ENCODE measurements around the gene CHKA.
"Not testable (repeated sequence)": the region's sequence is repeated elsewhere in the genome, so short reads cannot be mapped to it uniquely, and the experiment has no call there.

The CHKA gene

DNA sequence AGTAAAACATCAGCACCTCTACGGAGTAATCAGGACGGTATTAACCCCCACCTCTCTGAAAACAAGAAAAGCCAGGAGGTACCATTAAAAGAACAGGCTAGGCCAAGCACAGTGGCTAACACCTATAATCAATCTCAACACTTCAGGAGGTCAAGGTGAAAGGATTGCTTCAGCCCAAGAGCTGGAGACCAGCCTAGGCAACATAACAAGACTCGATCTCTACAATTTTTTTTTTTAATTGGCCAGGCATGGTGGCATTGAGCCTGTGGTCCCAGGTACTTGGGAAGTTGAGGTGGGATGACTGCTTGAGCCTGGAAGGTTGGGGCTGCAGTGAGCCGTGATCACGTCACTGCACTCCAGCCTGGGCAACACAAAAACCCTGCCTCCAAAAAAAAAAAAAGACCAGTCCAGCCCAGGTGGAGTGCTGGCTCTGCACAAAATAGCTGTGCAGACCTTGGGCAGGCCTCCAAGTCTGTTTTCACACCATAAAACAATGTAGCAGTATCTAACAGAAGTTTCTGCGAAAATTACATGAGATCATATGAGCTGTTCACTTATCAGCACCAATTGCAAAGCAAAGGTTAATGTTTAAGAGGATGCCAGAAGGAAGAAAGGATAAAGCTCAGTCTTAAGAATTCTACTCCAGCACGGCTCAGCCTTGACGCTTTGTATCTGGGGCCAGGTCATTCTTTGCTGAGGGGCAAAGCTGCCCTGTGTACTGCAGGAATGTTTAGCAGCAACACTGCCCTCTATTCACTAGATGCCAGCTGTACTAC is 14.8 kb downstream of the CHKA start:
- no peak overlapping the region for H3K4me3 ChIP-seq (ENCODE audit: control insufficient read depth, low read depth, low read length)
- DNase-seq (ENCODE audit: low read depth), result no peak
- TF ChIP-seq, protein P1, sequence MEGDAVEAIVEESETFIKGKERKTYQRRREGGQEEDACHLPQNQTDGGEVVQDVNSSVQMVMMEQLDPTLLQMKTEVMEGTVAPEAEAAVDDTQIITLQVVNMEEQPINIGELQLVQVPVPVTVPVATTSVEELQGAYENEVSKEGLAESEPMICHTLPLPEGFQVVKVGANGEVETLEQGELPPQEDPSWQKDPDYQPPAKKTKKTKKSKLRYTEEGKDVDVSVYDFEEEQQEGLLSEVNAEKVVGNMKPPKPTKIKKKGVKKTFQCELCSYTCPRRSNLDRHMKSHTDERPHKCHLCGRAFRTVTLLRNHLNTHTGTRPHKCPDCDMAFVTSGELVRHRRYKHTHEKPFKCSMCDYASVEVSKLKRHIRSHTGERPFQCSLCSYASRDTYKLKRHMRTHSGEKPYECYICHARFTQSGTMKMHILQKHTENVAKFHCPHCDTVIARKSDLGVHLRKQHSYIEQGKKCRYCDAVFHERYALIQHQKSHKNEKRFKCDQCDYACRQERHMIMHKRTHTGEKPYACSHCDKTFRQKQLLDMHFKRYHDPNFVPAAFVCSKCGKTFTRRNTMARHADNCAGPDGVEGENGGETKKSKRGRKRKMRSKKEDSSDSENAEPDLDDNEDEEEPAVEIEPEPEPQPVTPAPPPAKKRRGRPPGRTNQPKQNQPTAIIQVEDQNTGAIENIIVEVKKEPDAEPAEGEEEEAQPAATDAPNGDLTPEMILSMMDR (conservative IDR thresholded peaks at IDR 0.05; ENCODE audit: control insufficient read depth, insufficient read depth, low read depth, low read length), result no peak

DNA sequence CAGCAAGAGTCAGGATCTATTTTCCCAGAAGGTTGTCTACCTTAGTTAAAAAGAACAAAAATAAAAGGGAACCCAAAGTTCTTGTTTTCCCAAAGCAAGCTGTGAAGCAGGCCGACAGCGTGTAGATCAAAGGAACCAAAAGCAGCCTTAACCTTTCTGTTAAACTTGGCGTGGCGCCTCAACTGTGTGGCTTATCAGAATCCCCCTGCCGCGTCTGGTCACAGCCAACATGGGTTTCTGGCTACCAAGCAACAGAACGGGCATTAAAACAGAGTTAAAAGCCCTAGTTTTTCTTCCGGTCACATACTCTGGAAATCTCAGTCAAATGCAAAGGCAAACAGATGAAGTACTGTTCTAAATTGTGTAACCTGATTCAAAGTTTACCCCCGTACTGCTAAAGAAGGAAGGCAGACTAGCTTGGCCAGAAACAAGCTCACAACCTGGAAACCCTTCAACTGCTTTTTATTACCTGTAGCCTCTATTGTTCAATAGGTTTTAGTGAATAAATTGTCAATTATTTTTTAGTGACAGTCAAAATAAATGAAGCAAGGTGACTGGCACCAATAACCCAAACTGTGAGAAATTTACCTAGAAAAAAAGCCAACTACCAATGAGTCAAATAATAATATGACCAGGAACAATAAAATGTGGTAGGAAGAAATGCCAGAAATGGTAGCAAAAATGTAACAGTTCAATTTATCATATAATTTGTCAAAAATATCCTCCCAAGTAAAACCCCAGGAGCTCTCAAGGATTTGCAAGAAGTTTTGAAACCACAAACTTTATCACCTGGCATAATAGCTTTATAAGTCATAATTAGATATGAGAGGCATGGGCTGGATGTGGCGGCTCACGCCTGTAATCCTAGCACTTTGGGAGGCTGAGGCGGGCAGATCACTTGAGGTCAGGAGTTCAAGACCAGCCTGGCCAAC is 21.4 kb downstream of the CHKA start:
- no peak overlapping the region for H3K4me3 ChIP-seq (ENCODE audit: control insufficient read depth, low read depth, low read length)
- TF ChIP-seq, protein P1 (conservative IDR thresholded peaks at IDR 0.05; ENCODE audit: control insufficient read depth, insufficient read depth, low read depth, low read length), result no peak
- DNase-seq (ENCODE audit: low read depth), result no peak

DNA sequence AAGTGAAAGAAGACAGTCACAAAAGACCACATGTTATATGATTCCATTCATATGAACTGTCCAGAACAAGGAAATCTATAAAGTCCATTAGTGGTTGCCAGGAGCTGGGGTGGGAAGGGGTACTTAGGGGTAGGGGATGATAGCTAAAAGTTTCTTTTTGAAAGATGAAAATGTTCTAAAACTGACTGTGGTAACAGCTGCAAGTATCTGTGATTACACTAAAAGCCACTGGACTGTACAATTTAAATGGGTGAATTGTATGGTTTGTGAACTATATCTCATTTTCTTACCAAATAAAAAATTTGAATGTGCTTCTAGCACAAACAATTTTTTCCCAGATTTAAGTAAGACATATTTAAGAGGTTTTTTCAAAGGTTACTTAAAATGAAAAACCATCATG is 22.1 kb downstream of the CHKA start:
- TF ChIP-seq, protein P1 (conservative IDR thresholded peaks at IDR 0.05; ENCODE audit: control insufficient read depth, insufficient read depth, low read depth, low read length), result no peak
- H3K4me3 ChIP-seq (ENCODE audit: control insufficient read depth, low read depth, low read length), result no peak overlapping the region
- DNase-seq (ENCODE audit: low read depth), result no peak

DNA sequence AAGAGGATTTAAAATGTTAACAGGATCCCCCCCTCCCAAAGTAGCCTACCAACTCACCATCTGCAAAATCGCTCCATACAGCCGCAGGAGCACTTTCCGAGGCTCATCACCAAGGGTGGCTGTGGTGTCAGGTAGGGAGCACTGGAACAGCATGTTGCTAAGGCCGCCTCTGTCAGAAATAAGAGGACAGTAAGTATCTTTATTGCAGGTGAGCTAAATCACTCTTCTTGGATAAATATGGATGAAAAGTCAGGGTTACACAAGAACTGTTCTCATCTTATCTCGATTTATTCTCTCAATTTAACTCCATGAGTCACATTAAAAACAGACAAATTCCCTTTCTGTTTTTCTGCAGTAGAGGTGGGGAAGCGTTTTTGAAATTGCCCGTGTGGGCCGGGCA is 24.2 kb downstream of the CHKA start:
- TF ChIP-seq, protein P1 (conservative IDR thresholded peaks at IDR 0.05; ENCODE audit: control insufficient read depth, insufficient read depth, low read depth, low read length), result no peak
- DNase-seq (ENCODE audit: low read depth), result no peak
- H3K4me3 ChIP-seq (ENCODE audit: control insufficient read depth, low read depth, low read length), result no peak overlapping the region

DNA sequence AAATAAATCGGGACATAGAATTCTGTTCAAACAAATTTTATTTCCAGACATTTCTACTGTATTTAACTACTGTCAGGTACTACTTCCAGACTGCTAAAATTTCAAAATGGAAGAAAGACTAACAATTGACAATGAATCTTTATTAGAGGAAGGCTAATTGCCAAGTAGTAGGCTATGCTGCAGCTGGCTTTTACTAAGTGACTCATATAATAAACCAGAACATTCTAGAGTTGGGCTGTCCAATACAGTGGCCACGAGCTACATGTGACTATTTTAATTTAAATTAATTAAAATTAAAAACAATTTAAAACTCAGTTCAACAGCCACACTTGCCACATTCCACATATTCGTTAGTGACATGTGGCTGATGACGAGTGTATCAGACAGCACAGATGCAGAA is 27.6 kb downstream of the CHKA start:
- H3K4me3 ChIP-seq (ENCODE audit: control insufficient read depth, low read depth, low read length), result no peak overlapping the region
- TF ChIP-seq, protein P1 (conservative IDR thresholded peaks at IDR 0.05; ENCODE audit: control insufficient read depth, insufficient read depth, low read depth, low read length), result no peak
- DNase-seq (ENCODE audit: low read depth), result peak; percentile 14

DNA sequence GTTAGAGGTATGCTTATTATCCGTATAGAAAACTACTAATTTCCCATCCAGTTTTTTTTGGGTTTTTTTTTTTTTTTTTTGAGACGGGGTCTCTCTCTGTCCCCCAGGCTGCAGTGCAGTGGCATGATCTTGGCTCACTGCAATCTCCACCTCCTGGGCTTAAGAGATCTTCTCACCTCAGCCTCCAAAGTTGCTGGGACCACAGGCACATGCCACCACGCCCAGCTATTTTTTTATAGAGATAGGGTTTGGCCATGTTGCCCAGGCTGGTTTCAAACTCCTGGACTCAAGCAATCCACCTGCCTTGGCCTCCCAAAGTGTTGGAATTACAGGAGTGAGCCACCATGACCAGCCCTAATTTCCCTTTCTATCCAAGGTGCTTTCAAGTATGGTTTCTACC is 28.2 kb downstream of the CHKA start:
- not testable (repeated sequence) for DNase-seq (ENCODE audit: low read depth); H3K4me3 ChIP-seq (ENCODE audit: control insufficient read depth, low read depth, low read length)

DNA sequence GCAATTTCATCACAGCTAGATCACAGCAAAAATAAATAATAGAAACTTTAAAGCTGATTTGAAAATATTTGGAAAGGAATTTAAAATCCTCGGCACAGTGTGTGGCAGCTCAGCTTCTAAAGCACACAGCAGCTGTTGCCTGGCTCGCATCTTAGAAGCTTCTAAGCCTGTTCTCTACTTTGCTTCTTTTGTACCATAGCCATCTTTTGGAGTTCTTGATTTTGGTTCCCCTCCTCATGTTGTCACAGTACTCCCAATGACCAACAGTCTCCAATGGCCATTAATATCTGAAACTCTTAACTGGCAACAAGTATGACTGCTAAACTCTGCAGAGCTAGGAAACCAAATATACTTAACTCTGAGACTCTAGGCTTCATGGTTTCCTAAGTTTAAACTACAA is 28.8 kb downstream of the CHKA start:
- TF ChIP-seq, protein P1 (conservative IDR thresholded peaks at IDR 0.05; ENCODE audit: control insufficient read depth, insufficient read depth, low read depth, low read length), result no peak
- no peak for DNase-seq (ENCODE audit: low read depth)
- H3K4me3 ChIP-seq (ENCODE audit: control insufficient read depth, low read depth, low read length), result no peak overlapping the region

Data from fibroblast of mammary gland (primary cell).